ENCODE data around the gene ROBO2.

The ROBO2 gene

DNA sequence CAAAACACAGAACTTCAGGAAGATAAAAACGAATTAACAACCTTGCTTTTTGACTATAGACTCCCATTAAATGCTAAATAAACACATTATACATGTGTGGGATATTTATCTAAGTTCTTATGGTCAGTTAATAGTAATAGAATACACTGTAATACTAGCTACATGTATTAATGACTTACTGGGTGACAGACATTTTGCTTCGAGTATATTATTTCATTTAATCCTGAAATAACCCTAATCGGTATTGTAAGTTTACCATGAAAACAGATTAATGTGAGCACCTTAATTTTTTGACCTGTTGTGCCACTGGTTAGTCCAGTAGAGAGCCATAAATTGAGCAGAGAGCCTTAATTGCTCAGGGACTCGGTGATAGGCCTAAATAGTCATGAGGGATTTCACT, 151.1 kb downstream of the ROBO2 start:
- DNase-seq: no peak

GRCh38 chr3:77191640-77192039, 151.7 kb downstream of the ROBO2 start:
- DNase-seq: no peak

DNA sequence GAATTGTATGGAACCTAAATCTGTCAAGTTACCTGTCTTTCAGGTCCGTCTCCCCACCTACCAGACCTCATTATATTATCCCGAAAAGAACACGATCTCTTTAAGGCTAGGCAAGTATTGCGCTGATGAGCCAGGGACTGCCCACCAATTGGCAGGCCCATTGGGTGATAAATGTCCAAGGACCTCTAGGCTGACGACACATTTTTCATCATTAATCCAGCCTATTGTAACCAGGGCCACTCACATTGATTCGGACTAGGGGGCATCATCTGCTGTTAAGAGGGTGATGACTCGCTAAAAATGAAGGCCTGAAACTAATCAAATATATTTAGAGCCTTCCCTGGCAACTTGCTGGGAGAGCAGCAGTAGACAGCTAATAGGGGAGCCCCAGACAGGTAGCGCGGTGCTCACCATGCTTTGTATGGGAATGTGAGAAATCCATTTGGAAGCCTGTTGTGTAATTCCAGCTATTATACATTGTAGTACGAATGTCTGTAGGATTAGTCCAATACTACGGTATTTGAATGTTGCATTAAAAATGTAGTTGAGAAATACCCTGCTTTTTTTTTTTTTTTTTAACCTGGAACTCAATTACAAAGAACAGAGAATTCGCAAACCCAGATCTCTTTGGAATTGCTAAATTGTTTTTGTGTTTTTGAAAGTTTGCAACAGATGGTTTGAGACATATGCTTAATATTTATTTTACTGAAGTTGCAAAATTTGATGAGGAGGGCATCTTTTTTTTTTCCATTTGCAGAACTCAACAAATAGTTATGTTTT, 156.1 kb downstream of the ROBO2 start:
- no peak for DNase-seq

DNA sequence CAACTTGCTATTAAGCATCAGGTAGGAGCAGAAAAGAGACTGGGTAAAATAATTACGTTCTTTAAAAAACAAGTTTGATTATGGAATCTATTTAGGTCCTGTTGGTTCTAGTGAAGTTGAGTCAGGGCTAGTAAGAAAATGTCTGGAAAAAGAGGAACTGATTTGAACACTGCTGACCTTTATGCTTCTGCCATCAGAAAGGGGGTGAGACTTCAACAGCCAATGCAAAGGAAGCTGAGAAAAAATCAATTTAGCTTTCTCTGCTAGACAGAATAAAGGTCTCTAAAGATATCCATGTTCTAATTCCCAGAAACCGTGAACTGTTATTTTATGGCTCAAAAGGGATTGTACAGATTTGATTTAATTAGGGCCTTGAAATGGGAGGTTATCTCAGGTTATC, 157.5 kb downstream of the ROBO2 start:
- no peak for DNase-seq

DNA sequence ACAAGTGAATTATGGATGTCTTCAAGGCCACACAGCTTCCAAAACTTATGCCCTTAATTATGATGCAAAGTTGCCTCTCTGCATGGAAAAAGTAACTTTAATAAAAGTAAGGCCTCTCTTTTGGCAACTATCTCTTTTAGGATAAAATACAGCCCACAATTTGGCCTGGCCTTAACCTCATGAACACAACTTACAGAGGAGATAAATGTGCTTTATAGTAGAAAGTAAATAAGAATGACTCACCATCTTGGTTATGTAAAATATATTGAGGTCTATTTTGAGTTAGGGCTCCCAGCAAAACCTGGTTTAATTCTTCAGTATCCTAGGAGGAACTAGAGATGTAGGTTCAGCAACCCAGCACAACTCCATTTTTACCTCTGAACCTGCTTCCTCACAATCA, 164.0 kb downstream of the ROBO2 start:
- no peak for DNase-seq

GRCh38 chr3:77204788-77205187, 164.9 kb downstream of the ROBO2 start:
- DNase-seq: no peak

GRCh38 chr3:77207753-77208152, 167.9 kb downstream of the ROBO2 start:
- no peak for DNase-seq

DNA sequence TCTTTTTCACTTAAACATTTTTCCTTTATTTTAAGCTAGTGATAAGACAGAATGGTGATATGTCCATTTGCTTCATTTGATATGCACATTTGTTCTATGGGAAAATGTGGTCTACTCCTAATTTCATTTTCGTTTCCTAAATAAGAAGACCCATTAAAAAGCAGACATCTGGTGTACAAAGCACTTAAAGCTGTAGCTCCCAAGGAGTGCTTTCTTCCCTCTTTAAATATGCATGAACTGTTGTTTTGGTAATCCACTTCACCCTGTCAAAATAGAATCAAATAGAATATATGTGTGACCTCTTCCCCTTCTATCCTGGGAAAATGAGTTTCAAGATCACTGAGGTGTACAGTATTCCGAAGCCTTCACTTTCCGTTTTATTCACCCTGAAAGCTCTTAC, 182.8 kb downstream of the ROBO2 start:
- DNase-seq: no peak

DNA sequence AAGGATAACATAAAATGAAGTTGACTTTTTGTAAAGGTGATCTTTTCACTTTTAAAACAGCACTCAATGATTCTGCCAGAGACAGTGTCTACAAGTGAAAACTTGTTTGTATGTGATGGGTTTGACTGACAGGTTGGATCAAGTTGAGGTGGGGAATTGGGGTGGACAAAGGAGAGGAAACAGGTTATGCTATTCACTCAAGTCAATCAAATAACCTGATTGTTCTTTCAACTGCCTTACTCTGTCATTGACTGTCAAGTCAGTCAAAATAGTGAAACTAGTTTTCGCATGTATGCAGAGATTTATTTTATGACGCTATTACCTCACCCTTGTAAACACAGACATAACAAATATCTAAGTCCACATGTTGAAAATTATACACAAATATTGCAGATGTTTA, 187.7 kb downstream of the ROBO2 start:
- no peak for DNase-seq

DNA sequence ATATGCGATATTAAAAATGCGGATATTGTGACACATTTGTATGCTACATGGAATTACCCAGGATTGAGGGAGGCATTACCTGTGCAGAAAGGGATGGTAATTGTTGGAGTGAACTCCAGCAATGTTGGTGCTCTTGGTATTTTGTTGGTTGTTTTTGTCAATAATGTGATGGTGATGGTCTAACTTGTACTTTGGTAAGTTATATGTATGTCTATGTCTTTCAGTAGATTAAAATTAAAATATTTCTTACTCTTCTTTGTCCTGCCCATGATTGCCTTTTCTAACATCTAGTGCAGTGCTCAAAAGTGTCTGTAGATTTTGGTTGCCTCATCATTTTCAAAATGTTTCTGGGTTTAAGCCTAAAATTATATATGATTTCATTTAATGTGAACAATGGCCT, 192.7 kb downstream of the ROBO2 start:
- no peak for DNase-seq

DNA sequence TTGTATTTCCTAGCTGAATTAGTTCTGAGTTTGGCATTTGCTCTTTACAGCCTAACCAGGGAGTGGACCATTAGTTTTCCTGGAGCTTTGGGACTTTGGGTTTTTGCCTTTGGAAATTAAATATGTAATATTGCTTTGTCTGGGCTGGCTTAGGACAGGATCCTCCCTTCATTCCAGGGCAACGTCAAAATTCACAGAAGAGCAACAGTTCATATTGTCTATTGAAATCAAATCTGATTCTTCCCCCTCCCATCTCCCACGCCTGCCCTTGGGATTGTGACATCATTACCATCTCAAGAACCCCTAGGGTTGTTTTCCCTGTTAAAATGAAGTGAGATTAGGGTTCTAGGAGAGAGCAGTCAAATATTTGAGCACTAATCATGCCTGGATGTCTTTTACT, 194.1 kb downstream of the ROBO2 start:
- DNase-seq: no peak

DNA sequence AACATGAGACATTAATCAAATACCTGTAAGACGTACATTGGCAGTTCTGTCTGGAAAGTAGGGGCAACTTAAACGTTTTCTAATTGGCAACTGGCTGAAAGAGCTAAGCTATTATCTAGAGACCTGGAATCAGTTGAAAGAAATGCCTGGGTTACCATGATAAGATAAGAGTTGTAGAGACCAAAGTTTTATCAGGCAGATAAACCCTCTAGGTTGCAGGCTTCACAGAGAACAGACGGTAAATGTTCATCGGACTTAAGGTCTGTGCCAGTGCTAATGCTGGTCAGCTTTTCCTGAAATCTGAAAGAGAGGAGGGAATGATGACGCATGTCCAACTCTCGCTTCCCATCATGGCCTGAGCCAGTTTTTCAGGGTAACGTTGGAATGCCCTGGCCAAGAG, 196.2 kb downstream of the ROBO2 start:
- DNase-seq: no peak

- no peak for DNase-seq
These were observed 200.3 kb downstream of the ROBO2 start for GRCh38 chr3:77240072-77240650.

DNA sequence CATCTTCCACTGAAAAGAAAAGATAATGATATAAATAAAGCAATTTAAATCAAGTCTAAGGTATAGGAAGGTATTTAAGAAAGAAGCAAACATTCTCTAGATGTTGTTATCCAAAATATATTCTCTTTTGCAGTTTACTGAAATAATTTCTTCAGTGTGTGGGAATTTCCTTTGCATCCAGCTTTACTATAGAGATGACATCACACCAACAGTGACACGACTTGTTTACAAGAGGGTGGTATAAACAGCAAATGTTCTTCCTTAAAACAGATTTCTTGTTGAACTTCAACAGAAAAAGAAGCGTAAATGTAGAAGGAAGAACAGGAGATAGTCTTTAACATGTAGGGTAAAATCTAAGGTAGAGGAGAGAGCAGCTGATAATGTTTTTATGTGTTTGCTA, 202.5 kb downstream of the ROBO2 start:
- no peak for DNase-seq

DNA sequence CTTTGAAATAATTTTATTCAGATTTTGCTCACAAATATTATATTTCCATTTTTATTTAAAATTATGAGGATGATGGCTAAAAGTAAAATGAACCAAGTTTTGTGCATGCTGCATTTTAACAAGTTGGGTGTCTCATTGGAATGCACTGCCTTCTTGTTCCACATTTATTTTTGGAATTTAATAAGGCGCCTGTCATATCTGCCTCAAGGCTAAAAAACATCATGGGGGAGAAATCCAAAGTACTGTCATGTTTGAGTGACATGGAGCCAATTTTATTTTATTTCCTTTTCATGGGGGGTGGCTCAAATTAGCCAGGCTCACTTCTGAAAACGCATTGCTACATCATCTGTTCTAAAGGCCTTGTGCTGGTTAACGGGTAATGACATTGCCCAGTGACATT, 205.1 kb downstream of the ROBO2 start:
- DNase-seq: no peak

- DNase-seq: no peak
These were observed 207.2 kb downstream of the ROBO2 start for GRCh38 chr3:77247061-77247460.

- DNase-seq: no peak
These were observed 207.9 kb downstream of the ROBO2 start for GRCh38 chr3:77247817-77248216.

- no peak for DNase-seq
These were observed 208.5 kb downstream of the ROBO2 start for GRCh38 chr3:77248420-77248819.

DNA sequence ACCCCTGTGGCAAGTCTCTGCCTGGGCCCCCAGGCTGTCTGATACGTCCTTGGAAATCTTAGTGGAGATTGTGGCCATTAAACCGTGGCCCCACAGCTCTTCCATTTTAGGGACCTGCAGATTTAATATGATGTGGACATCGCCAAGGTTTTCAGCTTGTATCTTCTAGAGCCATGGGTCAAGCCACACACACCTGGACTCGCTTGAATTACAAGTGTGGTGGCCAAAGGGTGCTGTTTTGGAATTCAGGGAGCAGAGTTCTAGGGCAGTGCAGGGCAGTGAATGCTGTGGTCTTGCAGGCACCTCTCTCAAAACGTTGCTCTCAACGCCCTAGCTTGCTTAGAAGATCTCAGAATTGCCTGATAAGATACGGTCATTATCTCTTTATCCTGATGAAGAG, 211.2 kb downstream of the ROBO2 start:
- no peak for DNase-seq

- no peak for DNase-seq
These were observed 215.3 kb downstream of the ROBO2 start for GRCh38 chr3:77254967-77255831.

DNA sequence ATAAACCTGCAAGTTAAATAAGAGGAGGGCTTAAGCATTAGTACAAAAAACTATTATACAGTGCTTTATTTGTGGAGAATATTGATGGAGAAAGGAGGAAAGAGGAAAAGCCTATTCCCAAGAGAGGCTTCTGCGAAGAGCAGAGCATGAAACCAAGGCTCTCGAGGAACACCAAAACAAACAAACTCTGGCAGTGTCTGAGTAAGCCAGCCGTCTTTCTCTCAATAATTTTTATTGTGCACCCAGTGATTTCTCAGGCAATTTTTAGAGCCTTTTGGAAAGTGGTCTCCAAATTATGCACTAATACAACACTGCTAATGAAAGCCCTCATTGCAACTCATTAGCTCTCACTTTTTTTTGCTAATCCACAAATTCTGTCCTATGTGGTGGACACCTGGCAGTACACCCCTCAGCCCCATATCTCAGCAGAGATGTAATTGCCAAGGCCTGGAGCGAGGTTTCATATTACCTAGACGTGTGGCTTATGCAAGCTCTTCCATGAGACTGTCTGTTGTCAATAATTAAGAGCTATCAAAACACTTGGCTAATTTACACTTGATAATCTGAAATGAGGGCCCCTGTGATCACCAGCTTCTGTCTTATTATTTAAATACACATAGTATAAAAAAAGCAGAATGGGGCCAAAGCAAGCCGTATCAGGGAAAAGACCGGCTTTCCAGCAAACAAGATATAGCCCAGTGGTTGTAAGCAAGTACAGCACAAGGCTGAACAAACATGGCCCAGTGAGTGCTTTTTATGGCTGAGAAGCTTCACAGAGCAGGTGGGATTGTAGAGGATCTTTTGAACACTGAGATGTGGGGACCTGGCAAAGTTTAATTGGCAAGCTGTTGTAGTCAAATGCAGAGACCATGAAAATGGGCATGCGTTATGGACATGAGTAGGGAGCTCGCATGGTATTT, 216.9 kb downstream of the ROBO2 start:
- DNase-seq: no peak

- DNase-seq: no peak
These were observed 219.8 kb downstream of the ROBO2 start for GRCh38 chr3:77259694-77260093.

GRCh38 chr3:77262361-77262760, 222.5 kb downstream of the ROBO2 start:
- no peak for DNase-seq
